ENCODE results near the gene INS.
"Not testable (repeated sequence)": the region's sequence is repeated elsewhere in the genome, so short reads cannot be mapped to it uniquely, and the experiment has no call there.

Gene INS

GRCh38 chr11:2180789-2181370, 19.9 kb upstream of the INS start:
- DNase-seq = no peak

DNA sequence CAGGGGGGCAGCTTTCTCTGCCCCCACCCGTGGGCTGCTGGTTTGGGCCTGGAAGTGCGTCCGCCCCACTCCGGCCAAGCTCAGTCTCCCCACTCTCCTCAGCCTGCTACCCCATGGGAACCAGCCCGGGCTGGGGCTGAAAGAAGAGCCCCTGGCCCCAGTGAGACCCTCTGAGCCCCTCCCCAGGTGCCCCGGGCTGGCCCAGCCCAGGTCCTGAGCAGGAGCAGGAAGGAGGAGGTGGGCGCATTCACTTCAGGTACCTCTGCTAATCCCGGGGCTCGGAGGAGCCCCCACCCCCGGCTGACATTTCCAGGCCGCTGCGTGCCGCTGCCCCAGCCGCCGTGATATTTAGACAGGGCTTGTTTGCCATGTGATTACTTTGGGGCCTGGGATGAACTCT, 19.3 kb upstream of the INS start:
- DNase-seq = no peak

DNA sequence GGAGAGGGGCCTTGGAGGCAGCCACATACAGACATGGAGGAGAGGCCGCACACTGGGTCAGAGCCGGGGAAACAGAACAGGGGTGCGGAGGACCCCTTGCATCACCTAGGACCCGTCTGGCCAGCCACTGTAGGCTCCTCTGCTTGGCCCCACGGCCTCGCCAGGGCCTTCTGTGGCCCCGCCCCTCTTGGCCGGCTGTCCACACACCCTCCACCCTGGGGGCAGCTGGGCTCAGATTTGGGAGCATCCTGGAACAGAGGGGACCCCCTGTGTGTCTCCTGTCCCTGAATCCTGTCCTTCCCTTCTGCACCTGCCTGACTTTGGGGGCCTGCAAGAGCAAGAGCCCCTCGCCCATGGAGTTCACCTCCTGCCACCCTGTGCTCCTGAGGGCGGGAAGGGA, 18.5 kb upstream of the INS start:
- DNase-seq = no peak

DNA sequence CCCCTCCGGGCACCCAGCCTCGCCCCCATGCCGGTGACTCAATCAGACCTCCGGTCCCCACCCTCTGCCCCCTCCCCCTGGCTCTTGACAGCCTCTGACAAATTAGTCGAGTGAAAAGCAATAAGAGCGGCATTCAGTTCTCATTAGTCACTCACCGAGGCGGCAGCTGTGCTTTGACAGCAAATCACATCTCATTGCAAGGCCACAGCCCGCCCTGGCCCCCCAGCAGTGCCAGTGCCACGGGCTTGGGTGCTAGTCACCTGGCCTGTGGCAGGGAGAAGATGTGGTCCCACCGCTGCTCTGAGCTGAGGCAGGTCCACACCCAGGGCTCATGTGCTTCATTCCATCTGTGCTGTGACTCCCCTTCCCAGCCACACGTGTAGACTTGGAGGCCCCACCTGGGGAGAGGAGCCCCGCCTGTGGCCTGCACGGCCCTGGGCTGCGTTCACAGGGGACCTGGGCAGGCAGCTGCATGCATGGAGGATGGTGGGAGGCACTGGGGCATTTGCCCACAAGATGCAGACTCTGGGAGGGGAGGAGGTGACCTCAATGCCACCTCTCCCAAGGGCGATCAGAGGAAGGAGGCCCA, 18.0 kb upstream of the INS start:
- no peak for DNase-seq

GRCh38 chr11:2178055-2178773, 17.2 kb upstream of the INS start:
- not testable (repeated sequence) for DNase-seq

GRCh38 chr11:2177076-2177475, 16.1 kb upstream of the INS start:
- DNase-seq = no peak

DNA sequence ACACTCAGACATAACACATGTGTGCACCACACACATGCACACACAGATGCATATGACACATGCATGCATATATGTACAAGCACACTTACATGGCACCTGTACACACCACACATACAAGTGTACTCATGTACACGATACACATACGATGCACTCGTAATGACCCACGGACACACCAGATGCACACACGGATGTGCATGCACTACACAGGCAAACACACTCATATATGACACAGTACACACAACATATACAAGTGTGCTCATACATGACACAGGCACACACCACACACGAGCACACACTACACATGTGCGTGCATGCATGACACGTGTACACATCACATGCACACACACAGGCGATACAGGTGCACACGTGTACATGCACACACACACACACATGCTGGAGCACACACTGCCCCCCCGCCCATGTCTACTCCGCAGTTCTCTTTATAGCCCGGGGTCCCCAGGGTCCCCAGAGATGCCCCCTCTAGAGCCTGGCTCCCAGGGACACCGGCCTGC, 15.4 kb upstream of the INS start:
- no peak for DNase-seq

- no peak for DNase-seq
These were observed 14.7 kb upstream of the INS start for GRCh38 chr11:2175659-2176058.

- DNase-seq = no peak
These were observed 13.4 kb upstream of the INS start for GRCh38 chr11:2174361-2174760.

- DNase-seq = no peak
These were observed 12.8 kb upstream of the INS start for GRCh38 chr11:2173761-2174160.

GRCh38 chr11:2173150-2173693, 12.2 kb upstream of the INS start:
- DNase-seq = no peak

DNA sequence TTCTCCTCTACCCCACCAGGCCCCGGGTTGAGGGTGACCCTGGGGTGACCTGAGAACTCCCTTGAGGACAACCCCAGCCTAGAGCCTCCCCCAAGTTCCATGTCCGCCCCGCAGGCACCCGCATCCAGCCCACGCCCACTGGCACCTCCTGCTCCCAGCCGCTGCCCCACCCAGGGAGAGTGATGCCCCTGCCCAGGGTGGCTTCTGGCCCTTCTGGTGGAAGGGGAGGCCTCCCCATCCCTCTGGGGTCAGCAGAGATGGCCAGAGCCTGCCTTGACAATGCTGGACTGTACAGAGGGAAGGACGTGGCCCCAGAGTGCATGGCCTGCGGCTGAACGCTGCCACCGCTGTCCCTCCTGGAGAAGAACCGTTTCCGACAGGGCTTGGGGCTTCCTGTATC, 11.7 kb upstream of the INS start:
- no peak for DNase-seq

- DNase-seq = no peak
These were observed 10.6 kb upstream of the INS start, which contains the start of gene TH for GRCh38 chr11:2171591-2172003. Gene TH, minus strand, starts transcription at chr11:2171815. Its CDS starts 29 bp downstream, at chr11:2171786.

GRCh38 chr11:2169626-2170570, 8.9 kb upstream of the INS start:
- DNase-seq = no peak

DNA sequence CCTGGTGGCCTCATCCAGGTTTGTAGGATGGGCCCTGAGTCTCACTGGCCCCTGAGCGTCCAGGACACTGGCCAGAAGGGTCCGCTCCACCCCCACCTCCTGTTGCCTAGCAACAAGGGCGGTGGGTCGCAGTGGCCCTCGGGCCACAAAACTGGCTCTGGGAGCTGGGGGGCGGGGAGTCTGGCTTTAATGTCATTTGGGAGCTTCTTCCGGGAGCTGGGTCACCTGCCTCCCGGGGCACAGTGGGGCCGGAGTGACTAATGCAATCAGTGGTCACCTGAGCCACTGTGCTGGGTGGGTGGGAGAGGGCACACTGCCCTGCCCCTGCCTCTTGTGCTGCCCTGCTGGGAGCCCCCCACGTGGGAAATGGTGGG, 8.0 kb upstream of the INS start:
- DNase-seq = no peak

GRCh38 chr11:2168286-2169004, 7.4 kb upstream of the INS start:
- DNase-seq = no peak

DNA sequence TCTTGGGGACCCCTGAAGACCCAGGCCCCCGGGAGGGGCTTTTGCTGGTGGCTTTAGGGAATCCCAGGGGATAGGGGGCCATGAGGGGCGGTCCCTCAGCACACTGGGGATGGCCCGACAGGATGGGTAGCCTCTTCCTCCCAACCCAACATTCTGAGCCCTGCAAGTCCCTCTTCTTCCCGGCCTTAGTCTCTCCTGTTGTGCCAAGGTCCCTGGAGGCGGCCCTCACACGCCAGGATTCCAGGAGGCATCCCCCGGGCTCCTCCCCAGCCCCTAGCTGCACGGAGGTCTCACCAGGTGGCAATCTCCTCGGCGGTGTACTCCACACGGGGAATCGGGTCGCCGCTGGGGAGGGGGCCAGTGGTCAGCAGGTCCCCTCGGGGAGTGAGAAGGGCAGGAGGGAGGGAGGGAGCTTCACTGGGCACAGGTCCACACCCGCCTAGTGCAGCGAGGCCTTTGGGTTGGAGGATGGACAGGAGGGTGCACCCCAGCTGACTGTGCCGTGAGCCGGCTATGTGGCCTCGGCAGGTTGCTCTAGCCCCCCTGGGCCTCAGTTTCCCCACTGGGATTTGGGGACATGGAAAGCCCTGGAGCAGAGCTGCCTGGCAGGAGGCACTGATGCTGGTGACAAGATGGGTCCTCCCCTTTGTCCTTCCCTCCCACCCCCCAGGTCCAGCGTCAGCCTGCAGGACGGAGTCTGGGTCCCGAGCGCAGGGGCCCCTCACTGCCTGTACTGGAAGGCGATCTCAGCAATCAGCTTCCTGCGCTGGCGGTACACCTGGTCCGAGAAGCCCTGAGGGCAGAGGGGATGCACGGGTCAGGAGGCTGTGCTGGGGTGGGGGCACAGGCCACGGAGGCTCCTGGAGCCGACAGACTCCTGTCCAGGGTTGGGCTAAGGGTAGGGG, 6.4 kb upstream of the INS start:
- DNase-seq = no peak

DNA sequence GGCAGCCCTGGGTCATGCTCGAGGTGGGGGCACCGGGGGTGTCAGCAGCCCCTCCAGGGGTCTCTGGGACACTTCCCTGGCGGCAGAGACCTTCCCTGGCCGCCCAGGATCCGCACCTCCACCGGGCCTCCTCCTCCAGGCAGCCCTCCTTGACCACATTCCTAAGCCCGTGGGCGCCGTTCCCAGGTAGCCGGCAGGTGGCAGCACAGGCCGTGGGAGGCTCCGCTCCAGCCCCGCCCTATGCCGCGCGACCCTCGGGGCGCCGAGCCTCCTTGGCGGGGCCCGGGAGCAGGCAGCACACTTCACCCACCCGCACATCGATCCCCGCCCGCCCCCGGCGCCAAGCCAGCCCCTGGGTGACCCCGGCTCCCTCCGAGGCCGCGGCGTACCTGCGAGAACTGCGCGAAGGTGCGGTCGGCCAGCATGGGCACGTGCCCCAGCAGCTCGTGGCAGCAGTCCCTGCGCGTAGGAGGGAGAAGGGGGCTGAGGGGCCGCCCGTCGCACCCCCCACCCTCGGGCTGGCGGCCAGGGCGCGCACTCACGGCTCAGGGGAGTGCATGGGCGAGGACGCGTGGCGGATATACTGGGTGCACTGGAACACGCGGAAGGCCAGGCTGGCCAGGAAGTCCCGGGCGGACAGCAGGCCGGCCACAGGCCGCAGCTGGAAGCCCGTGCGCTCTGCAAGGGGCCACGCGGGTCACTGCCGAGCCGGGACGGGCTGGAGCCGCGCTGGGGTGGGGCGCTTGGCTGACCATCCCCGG, 5.3 kb upstream of the INS start:
- peak; percentile 27 to 37 for DNase-seq

GRCh38 chr11:2165571-2165970, 4.6 kb upstream of the INS start:
- no peak for DNase-seq

DNA sequence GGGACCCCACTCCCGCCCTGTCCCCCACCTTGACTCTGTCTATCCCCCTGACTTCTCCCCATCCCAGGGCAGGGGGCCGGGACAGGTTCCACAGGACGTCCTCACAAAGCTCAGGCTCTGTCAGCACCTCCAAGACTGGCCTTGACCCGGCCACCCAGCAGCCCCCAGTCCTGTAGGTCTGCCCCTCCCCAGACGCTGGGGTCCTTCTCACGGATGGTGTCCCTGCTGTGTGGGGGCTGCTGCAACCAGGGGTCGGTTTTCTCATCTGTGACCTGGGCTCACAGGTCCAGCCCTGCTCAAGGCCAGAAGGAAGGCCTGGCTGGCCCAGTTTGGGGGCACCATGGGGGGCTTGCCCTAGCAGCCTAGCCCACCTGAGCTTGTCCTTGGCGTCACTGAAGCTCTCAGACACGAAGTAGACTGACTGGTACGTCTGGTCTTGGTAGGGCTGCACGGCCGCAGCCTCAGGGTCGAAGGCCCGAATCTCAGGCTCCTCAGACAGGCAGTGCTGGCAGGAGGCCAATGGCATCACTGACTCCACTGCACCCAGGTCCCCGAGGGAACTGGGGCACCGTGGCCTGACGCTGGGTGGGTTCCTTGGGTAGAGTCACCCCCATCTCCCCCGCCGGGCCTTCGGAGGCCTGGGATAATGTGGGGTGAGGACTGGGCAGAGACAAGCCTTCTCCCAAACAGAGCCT, 4.0 kb upstream of the INS start:
- no peak for DNase-seq

Measured in activated CD4-positive, alpha-beta T cell treated with anti-CD3 and anti-CD28 coated beads for 4 hours (primary cell).